Measurements from ENCODE around the gene SYT13. TPM values are rescaled to one million over a fixed set of nuclear protein-coding genes. Genes with fewer than 3 reads are reported as not detected.

Gene SYT13
- total and polyA plus RNA-seq, 5 donors = 12.8 to 28.5 (median 22.2) TPM

DNA sequence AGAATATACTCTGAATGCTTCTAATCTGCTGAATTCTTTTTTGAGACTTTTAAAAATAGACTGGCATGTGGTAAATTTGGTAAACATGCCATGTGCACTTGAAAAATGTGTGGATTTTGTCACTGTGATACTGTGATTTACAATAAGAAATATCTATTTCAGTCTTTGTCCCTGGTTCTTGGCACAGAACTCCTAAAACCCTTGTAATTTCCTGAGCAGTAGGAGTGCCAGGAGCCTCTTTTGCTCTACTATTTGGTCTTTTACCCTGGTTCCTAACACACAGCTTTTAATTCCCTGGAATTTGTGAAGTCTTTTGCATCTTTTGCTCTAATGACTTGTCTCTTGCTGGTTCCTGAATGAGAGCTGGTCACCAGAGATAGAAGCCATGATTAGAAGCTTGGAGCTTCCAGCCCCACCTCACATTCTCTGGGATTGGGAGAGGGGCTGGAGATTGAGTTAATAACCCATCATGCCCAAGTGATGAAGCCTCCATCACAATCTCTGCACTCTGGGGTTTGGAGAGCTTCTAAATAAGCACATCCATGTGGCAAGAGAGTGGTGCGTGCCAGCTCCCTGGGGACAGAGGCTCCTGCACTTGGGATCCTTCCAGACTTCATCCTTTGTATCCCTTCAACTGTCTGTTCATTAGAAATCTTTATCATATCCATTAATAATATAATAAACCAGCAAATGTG lies 27.2 kb upstream of the SYT13 start:
- Histone ChIP-seq H3K4me1 (ENCODE audit: control insufficient read depth, insufficient read depth, low read length) (no peaks in the 10 kb centered on the region), H3K27ac (ENCODE audit: low read length) (no peak overlapping the region), H3K27me3 (ENCODE audit: control insufficient read depth, insufficient read depth) (no peaks in the 10 kb centered on the region), H3K9me3 (ENCODE audit: control insufficient read depth, low read length) (no peaks in the 10 kb centered on the region), H3K4me3 (ENCODE audit: low read length) (no peak overlapping the region)
- DNase-seq (no peak), ATAC-seq (peak; percentile 34 to 41)
- 45% methylated on average over 1 of the region's 1 CpG for WGBS
- intact Hi-C loops (cut with DNase I) = no loop called here

DNA sequence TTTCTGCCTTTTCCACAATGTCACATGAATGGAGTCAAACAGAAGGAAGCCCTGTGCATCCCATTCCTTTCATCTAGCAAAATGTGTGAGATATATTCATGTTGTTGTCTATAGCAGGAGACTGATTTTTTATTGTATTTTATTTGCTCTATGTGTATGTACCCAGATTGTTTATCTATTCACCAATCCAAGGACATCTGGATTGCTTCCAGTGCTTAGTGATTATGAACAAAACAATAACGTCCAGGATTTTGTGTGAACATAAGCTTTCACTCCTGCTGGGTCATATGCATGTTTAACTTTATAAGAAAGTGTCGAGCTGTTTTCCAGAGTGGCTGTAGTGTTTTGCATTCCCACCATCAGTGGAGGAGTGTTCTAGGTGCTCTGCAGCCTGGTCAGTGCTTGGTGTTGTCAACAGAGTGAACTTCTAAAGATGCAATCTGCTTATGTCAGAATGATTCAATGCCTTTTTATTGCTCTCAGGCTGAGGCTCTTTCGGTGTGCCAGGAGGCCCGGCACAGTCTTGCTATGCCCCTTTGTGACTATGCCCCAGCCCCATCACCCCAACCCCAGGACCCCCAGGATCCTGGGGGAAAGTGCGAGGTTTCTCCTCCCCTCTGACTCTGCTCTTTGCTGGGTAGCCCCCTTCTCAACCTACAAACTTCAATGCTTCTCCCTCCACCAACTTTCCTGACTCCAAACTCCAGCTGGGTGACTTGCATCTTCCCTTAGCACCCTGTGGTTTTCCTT lies 19.9 kb upstream of the SYT13 start:
- Histone ChIP-seq H3K27me3 (ENCODE audit: control insufficient read depth, insufficient read depth) (no peaks in the 10 kb centered on the region), H3K27ac (ENCODE audit: low read length) (no peak overlapping the region), H3K9me3 (ENCODE audit: control insufficient read depth, low read length) (no peaks in the 10 kb centered on the region), H3K4me3 (ENCODE audit: low read length) (no peak overlapping the region), H3K4me1 (ENCODE audit: control insufficient read depth, insufficient read depth, low read length) (no peaks in the 10 kb centered on the region)
- ATAC-seq (no peak), DNase-seq (no peak)
- 60% methylated on average over 5 of the region's 5 CpGs for WGBS
- intact Hi-C loops (cut with DNase I) = loop anchor here in 1 of 4 donors (10.0 kb wide), 1 partner anchor 371 kb away; no protein-coding TSS in a partner anchor

DNA sequence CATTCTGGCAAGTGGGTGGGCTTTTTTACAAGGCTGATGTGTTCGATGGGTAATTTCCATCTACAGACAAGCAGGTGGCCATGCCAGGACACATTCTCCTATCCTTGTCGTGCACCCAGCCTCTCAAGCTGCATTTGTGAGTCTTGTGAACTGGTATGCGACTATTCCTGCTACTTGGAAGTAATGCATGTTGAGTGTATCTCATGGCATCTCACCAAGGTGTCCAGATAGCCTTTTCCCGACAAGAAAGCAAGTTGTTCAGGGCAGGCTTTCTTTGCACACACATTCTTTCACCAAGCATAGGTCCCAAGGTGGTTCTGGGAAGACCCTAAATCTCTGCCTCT lies 18.8 kb upstream of the SYT13 start:
- Histone ChIP-seq H3K4me3 (ENCODE audit: low read length) (no peak overlapping the region), H3K27ac (ENCODE audit: low read length) (no peak overlapping the region), H3K27me3 (ENCODE audit: control insufficient read depth, insufficient read depth) (no peaks in the 10 kb centered on the region), H3K9me3 (ENCODE audit: control insufficient read depth, low read length) (no peaks in the 10 kb centered on the region), H3K4me1 (ENCODE audit: control insufficient read depth, insufficient read depth, low read length) (no peaks in the 10 kb centered on the region)
- intact Hi-C loops (cut with DNase I) = loop anchor here in 1 of 4 donors (10.0 kb wide), 1 partner anchor 370 kb away; no protein-coding TSS in a partner anchor
- ATAC-seq = no peak
- no peak for DNase-seq
- 85% methylated on average over 4 of the region's 4 CpGs for WGBS

DNA sequence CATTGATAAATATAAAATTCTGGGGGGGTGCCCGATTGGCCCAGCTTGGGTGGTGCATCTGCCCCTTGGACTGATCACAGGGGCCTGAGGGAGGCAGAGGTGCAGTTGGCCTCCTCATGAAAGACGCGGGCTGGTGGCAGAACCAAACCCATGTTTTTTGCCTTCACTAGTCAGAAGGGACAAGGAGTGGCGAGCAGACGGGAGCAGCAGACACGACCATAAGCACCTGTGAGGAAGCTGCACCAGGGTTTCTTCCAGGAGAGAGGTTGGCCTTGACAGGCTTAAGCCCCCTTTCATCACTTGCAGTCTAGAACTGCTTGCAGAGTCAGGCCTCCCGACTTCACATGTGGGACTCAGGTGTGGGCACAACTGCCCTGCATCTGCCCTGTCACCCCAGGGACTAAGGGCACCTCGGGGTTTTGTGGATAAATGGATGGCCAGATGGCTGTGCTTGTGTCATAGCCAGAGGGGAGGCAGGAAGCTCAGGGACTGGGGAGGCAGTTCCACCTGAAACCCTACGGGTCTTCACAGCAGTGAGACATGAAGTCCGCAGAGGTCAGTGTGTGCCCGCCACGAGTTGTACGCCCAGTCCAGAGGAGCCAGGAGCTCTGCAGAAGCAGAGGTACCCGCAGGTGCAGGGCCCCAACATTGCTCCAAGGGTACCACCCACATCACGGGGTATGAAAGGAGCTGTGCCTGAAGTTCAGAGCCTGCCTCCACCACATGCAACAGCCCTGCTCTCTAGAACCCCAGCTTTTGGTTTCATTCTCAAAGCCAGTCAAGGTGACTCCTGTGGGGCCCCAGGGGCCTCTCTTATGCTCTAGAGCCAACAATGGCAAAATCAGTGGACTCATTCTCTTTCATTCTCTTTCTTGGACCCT lies 18.2 kb upstream of the SYT13 start:
- ATAC-seq = no peak
- 87% methylated on average over 15 of the region's 15 CpGs for WGBS
- no peak overlapping the region for H3K27ac ChIP-seq (ENCODE audit: low read length)
- no peak for DNase-seq
- no peaks in the 10 kb centered on the region for H3K27me3 ChIP-seq (ENCODE audit: control insufficient read depth, insufficient read depth)
- H3K4me3 ChIP-seq (ENCODE audit: low read length) = no peak overlapping the region
- intact Hi-C loops (cut with DNase I) = loop anchor here in 1 of 4 donors (10.0 kb wide), 1 partner anchor 370 kb away; no protein-coding TSS in a partner anchor
- no peaks in the 10 kb centered on the region for H3K4me1 ChIP-seq (ENCODE audit: control insufficient read depth, insufficient read depth, low read length)
- H3K9me3 ChIP-seq (ENCODE audit: control insufficient read depth, low read length) = no peaks in the 10 kb centered on the region

DNA sequence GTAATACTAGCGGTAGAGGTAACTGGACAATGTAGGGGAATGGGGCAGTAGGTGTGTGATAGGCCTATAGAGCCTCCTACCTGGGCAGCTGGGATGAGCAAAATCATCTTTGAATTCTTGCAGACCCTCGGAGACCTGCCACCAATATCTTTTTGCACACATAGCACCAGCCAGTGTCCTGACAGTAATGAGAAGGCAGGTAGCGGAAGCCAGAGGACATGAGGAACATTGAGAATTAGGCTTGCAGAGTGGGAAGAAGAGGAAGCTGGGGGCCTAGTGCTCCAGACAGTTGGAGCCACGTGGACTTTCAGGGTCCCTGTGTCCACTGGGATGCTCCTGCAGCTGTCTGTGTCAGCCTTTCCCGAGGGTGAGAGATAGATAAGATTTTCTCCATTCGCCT lies 17.2 kb upstream of the SYT13 start:
- H3K27me3 ChIP-seq (ENCODE audit: control insufficient read depth, insufficient read depth) = no peaks in the 10 kb centered on the region
- ATAC-seq (no peak), DNase-seq (no peak)
- H3K27ac ChIP-seq (ENCODE audit: low read length) = no peak overlapping the region
- H3K9me3 ChIP-seq (ENCODE audit: control insufficient read depth, low read length) = no peaks in the 10 kb centered on the region
- intact Hi-C loops (cut with DNase I) = loop anchor here in 1 of 4 donors (10.0 kb wide), 1 partner anchor 369 kb away; no protein-coding TSS in a partner anchor
- WGBS = 84% methylated on average over 6 of the region's 6 CpGs
- no peak overlapping the region for H3K4me3 ChIP-seq (ENCODE audit: low read length)
- H3K4me1 ChIP-seq (ENCODE audit: control insufficient read depth, insufficient read depth, low read length) = no peaks in the 10 kb centered on the region

DNA sequence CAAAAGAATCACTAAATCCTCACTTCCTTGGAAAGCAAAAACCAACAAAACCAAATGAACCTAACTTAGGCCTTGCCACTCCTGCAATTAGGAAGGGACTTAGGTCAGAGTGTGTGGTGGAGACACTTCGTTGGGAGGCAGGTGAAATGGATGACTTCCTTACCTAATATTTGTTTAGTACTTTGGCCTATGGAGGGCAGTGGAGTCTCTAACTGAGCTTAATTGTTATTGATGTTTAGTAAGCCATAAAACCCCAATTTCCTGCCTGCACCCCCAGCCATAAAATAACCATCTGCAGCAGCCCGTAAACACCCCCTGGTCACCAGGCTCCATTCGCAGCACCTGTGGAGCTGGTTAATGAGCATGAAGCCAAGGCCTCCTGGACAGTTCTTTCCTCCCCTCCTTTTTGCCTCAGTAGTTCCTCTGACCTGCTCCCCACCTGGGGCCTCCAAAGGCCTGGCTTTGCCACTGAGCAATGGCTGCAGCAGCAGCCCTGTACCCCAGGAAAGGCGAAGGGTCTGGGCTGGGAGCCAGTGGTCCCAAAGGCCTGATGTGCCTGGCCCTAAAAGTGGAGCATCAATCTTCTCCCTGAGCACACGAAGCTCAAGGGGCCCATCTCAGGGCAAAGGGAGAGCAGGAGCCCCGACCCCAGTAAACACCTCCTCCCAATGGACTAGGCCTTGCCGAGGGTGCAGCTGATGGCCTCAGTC lies 15.6 kb upstream of the SYT13 start:
- 86% methylated on average over 7 of the region's 7 CpGs for WGBS
- Histone ChIP-seq H3K4me1 (ENCODE audit: control insufficient read depth, insufficient read depth, low read length) (no peaks in the 10 kb centered on the region), H3K27ac (ENCODE audit: low read length) (no peak overlapping the region), H3K27me3 (ENCODE audit: control insufficient read depth, insufficient read depth) (no peaks in the 10 kb centered on the region), H3K9me3 (ENCODE audit: control insufficient read depth, low read length) (no peaks in the 10 kb centered on the region), H3K4me3 (ENCODE audit: low read length) (no peak overlapping the region)
- no peak for DNase-seq
- intact Hi-C loops (cut with DNase I) = loop anchor here in 1 of 4 donors (10.0 kb wide), 1 partner anchor 367 kb away; no protein-coding TSS in a partner anchor
- ATAC-seq = no peak

DNA sequence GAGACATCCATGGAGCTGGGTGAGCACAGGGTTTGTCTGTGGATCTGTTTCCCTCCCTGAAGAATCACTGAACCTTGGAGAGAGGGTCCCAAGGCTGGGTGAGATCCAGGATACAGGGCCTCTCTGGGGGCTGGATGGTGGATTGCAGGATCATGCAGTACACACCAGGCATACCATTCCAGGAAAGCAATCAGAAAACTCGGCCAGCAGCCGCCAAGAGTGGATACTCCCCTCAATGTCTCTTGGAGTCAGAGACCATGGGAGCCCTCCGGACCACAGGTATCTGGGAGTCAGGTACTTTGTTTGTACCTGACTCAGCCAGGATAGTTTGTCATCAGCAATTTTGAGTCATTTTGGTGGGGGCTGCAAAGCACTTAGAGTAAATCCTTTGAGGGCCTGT lies 14.6 kb upstream of the SYT13 start:
- ATAC-seq (no peak), DNase-seq (no peak)
- Histone ChIP-seq H3K27ac (ENCODE audit: low read length) (no peak overlapping the region), H3K9me3 (ENCODE audit: control insufficient read depth, low read length) (no peaks in the 10 kb centered on the region), H3K27me3 (ENCODE audit: control insufficient read depth, insufficient read depth) (no peaks in the 10 kb centered on the region), H3K4me3 (ENCODE audit: low read length) (no peak overlapping the region), H3K4me1 (ENCODE audit: control insufficient read depth, insufficient read depth, low read length) (no peaks in the 10 kb centered on the region)
- WGBS = 89% methylated on average over 3 of the region's 3 CpGs
- intact Hi-C loops (cut with DNase I) = loop anchor here in 1 of 4 donors (10.0 kb wide), 1 partner anchor 366 kb away; no protein-coding TSS in a partner anchor

DNA sequence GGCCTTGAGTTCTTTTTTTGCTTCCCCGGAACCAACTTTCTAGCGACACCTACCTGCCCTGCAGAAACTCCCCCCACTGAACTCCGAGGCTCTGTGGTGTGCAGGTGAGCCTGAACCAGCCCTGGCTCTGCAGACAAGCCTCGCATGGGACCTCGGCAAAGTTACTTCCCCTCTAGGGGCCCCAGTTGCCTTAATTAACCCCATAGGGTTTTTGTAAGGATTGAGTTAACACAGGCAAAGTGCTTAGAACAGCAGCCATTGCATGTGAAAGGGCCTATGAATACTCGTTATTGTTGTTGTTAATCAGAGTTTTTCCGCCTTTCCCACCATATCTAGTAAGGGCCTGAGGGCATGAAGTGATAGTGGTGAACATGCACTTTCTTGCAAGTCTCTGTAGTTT lies 12.6 kb upstream of the SYT13 start:
- Histone ChIP-seq H3K27ac (ENCODE audit: low read length) (no peak overlapping the region), H3K4me3 (ENCODE audit: low read length) (no peak overlapping the region), H3K27me3 (ENCODE audit: control insufficient read depth, insufficient read depth) (no peaks in the 10 kb centered on the region), H3K9me3 (ENCODE audit: control insufficient read depth, low read length) (no peaks in the 10 kb centered on the region), H3K4me1 (ENCODE audit: control insufficient read depth, insufficient read depth, low read length) (no peaks in the 10 kb centered on the region)
- no peak for DNase-seq
- intact Hi-C loops (cut with DNase I) = loop anchor here in 1 of 4 donors (10.0 kb wide), 2 partner anchors 94 to 364 kb away; no protein-coding TSS in a partner anchor
- ATAC-seq = no peak
- 52% methylated on average over 7 of the region's 7 CpGs for WGBS

DNA sequence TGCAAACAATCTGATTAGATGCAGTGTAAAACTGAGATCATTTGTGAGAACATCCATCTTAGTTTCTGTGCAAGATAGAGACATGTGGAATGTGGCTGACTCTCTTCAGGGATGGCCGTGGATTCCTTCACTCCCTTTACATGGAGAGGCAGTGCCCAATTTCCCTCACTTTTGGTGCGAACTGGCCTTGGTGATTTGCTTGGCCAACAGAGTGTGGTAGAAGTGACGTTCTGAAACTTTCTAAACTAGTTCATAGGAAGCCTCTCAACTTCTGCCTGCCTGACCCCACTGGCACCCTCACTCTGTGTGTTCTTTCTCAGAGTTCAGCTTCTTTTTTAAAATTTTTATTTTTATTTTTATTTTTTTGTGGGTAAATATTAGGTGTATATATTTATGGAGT lies 9.9 kb upstream of the SYT13 start:
- Histone ChIP-seq H3K9me3 (ENCODE audit: control insufficient read depth, low read length) (no peaks in the 10 kb centered on the region), H3K27ac (ENCODE audit: low read length) (no peak overlapping the region), H3K4me3 (ENCODE audit: low read length) (no peak overlapping the region), H3K4me1 (ENCODE audit: control insufficient read depth, insufficient read depth, low read length) (no peaks in the 10 kb centered on the region), H3K27me3 (ENCODE audit: control insufficient read depth, insufficient read depth) (no peaks in the 10 kb centered on the region)
- WGBS = 78% methylated on average over 3 of the region's 3 CpGs
- intact Hi-C loops (cut with DNase I) = loop anchor here in 2 of 4 donors (2.0 to 10.0 kb wide), 3 partner anchors 91 to 361 kb away; no protein-coding TSS in a partner anchor
- DNase-seq (no peak), ATAC-seq (no peak)

DNA sequence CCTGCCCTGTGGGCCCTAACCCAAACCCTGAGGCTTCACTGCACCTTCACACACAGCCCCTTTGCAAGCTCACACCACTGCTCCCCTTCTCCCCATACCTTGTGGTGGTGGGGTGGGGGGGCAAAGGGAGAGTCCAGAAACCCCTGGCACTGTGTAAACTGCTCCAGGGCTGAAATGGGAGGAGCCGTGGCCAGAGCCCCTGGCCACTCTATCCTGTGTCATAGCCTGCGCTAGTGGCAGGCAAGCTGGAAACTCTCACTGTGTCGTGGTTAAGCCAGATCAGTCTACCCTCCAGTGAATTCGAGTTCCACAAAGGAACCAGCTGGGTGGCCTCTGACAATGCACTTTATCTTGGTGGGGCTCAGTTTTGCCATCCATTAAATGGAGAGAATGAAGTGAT lies 8.4 kb upstream of the SYT13 start:
- Histone ChIP-seq H3K4me1 (ENCODE audit: control insufficient read depth, insufficient read depth, low read length) (no peaks in the 10 kb centered on the region), H3K4me3 (ENCODE audit: low read length) (no peak overlapping the region), H3K27me3 (ENCODE audit: control insufficient read depth, insufficient read depth) (no peaks in the 10 kb centered on the region), H3K9me3 (ENCODE audit: control insufficient read depth, low read length) (no peaks in the 10 kb centered on the region), H3K27ac (ENCODE audit: low read length) (no peak overlapping the region)
- 75% methylated on average over 4 of the region's 4 CpGs for WGBS
- ATAC-seq (peak; percentile 24 to 28), DNase-seq (peak in 1 of 3 donors; percentile 31)
- intact Hi-C loops (cut with DNase I) = loop anchor here in 2 of 4 donors (5.0 to 10.0 kb wide), 3 partner anchors 90 to 360 kb away; no protein-coding TSS in a partner anchor

Data from right cardiac atrium (tissue), 5 donors.